Measurements from ENCODE around the gene TRIM10.
"Not testable (repeated sequence)": the region's sequence is repeated elsewhere in the genome, so short reads cannot be mapped to it uniquely, and the experiment has no call there.

Gene TRIM10

DNA sequence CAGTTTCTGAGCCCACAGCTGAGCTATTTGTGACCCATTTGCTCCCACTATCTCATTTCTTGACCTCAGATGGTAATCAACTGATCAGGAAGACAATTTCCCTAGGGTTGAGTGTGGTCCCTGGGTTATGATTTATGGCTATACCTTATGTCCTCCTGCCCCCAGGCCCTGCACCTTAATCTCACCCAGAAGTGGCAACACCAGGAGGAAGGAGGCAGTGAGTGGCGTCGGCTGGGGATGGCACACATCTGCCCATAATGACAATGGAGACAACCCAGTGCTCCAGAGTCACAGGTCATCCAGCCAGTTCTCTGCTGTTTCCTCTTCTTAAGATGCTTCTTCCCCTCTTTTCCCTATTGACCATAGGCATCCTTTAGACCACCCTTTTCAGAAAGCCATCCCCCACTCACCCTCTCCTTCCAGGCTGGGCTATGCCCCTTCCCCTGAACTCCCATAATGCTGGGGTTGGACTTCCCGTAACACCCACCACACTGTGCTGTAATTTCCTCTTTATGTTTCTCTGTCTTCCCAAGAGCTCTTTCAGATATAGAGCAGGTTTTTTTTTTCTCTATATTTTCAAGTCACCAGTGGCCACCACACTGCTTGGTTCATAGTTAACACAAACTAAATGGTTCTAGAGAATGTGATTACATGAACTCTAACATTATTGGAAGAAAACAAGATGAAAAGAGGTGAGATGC lies 8.0 kb downstream of the TRIM10 start:
- DNase-seq = no peak

- DNase-seq = no peak
These were observed 8.9 kb downstream of the TRIM10 start for GRCh38 chr6:30152016-30152673.

DNA sequence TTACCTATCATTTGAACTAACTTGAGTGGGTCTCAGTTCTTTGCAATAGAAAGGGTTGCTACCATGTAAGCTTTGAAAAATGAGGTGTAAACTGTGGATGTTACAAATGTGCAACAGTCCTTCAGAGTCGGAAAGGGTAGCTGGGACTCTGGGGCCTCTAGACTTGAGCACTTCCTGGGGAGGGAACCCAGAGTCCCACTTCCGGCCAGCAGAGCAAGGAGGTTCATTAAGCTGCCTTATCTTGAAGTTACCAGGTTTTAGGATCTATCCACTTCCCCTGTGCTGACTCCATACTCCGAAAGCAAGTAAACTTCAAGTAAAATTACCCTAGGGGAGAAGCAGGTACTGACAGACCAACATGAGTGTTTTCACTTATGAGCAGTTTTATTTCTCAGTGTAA lies 9.4 kb downstream of the TRIM10 start:
- DNase-seq = no peak

DNA sequence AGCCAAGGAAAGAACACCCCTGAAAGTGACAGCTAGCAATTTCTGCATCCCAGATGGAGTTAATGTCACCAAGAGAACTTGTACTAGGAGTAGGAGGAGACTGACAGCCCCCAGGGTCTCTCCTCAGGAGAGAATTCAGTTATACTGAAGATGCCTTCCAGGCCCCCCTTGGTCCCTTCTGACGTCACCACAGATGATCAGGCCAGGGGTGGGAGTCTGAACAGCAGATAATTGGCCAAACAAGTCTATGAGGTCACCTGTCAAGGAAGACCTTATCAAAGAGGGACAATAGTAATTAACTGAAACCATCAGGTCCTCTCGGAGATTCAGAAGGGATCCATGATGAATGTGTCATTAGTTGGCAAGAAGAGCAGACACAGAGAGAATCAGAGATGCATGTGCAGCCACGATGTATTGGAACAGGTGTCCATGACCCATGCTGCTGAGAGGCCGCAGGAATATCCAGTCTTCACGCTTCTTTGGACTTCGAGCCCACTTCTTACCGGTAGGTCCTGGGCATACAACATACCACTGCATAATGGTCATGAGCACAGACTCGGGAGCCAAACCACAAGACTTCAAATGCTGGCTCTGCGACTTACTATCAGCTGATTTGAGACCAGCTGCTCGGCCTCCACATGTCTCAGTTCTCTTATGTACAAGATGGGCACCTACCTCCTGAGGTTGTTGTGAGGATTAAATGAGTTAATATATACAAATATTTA lies 10.2 kb downstream of the TRIM10 start:
- DNase-seq = no peak

DNA sequence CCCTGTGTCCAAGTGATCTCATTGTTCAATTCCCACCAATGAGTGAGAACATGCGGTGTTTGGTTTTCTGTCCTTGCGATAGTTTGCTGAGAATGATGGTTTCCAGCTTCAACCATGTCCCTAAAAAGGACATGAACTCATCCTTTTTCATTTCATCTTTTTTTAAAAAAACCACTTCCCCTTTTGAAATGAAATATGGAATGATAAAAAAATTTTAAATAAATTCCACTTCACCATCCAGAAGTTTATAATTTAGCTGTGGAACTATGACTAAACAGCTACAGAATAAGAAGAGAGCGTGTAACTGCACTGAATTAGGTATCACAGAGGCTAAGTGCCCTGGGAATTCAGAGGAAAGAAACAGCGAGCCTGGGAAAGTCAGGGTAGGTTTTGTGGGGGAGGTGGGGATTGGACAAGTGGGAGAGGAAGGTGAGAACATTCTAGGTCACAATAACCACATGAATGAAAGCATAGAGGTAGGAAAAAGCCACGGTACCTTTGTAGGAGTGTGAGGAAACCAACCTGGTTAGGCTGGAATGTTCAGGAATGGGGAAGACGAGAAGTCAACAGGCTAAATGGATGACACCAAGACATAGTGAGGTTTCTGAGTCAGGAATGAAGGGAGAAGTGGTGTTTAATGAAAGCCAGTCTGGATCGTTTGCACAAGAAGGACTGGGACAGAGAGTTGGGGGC lies 11.0 kb downstream of the TRIM10 start:
- DNase-seq = no peak

- no peak for DNase-seq
These were observed 11.8 kb downstream of the TRIM10 start for GRCh38 chr6:30149234-30149633.

GRCh38 chr6:30147096-30147495 lies 13.9 kb downstream of the TRIM10 start:
- no peak for DNase-seq

- no peak for DNase-seq
These were observed 15.2 kb downstream of the TRIM10 start for GRCh38 chr6:30145818-30146217.

DNA sequence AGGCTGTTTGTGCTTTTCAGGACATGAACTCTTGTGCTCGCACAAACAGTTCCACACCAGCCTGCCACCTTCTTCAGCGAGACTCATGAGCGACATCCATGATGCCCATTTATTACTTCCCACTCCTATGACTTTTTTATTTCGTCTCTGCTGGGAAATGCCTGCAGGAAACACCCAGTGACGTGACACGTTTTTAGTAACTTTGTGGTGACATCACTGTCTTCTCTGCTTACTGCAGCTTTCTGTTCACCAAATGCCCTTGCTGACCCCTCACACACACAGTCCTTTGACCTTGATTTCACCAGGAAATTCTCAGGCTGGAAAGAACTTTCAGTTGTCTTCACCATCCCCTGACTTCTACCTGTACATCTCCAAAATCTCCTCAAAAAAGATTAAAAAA lies 16.2 kb downstream of the TRIM10 start:
- no peak for DNase-seq

- no peak for DNase-seq
These were observed 17.2 kb downstream of the TRIM10 start for GRCh38 chr6:30143780-30144179.

GRCh38 chr6:30142665-30143064 lies 18.3 kb downstream of the TRIM10 start:
- DNase-seq = no peak

DNA sequence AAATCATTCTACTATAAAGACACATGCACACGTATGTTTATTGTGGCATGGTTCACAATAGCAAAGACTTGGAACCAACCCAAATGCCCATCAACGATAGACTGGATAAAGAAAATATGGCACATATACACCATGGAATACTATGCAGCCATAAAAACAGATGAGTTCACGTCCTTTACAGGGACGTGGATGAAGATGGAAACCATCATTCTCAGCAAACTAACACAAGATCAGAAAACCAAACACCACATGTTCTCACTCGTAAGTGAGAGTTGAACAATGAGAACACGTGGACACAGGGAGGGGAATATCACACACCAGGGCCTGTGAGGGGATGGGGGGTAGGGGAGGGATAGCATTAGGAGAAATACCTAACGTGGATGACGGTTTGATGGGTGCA lies 20.8 kb downstream of the TRIM10 start:
- DNase-seq = not testable (repeated sequence)

DNA sequence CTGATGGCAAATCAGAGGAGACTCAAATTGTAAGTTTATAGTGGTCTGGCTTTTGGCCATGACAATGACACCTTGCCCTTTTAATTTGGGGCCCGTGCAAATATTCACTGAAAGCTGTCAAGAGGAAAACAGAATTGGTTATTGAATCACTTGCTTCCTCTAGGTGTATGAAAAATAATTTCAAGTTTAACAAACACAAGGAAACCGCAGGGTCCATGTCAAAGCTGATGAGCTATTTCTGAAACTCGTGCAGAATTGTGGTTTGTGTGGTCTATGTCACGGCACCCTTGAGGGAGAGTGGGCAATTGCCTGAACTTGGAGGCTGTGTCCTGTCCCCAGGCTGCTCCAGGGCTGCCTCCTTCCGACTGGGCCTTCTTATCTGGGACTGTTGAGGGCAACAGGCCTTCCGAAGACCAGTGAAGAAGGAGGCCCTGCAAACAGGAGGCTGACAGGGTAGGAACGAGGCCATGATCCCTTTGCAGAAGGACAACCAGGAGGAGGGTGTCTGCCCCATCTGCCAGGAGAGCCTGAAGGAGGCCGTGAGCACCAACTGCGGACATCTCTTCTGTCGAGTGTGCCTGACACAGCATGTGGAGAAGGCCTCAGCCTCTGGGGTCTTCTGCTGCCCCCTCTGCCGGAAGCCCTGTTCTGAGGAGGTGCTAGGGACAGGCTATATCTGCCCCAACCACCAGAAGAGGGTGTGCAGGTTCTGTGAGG lies 24.3 kb downstream of the TRIM10 start:
- DNase-seq = no peak

DNA sequence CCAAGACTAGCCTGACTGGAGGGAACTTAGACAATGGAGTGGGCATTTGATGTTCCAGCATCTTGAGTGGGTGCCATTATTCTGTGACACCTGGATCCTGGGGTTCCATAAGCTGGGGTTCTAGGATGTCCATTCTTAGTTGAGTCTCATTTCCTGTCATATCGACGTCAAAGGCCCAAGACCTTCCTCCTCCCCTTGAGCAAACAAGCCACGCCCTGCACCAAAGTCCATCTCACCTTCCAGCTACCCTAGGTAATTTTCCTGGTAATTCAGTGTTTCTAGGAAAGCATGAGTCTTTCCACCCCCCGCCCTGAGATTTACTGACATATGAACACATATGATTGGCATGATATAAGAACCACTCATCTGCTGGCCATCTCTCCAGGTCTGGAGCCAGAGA lies 25.3 kb downstream of the TRIM10 start, which contains the start of gene TRIM40:
TRIM40 (plus strand) TSS at position 384 of the 400 bp plus-strand sequence. CDS start 897 bp downstream, outside the sequence.
- no peak for DNase-seq

GRCh38 chr6:30135147-30135546 lies 25.9 kb downstream of the TRIM10 start:
- no peak for DNase-seq

DNA sequence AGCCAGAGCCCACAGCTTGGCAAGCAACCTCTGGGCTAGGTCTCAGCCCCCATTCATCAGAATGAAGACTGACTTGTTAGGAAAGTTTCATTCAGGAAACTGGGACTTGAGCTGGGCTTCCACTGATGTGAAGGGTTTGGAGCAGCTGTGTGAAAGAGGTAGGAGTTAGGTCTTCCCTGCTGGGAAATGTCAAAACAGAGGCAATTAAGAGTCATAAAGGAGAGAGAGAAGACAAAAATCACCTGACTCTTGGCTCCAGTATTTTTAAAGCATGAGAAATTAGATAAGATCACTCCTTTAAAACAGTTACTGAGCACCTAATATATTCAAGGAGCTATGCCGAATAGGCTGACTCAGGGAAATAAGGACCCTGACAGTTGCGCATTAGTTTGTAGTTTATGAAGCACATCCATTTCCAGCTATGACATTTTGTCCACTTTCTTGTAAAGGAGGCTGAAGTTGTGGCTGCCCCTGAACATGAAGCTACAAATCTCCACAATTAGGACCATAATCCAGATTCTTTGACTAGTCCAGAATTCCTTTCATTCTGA lies 29.0 kb downstream of the TRIM10 start:
- no peak for DNase-seq

DNA sequence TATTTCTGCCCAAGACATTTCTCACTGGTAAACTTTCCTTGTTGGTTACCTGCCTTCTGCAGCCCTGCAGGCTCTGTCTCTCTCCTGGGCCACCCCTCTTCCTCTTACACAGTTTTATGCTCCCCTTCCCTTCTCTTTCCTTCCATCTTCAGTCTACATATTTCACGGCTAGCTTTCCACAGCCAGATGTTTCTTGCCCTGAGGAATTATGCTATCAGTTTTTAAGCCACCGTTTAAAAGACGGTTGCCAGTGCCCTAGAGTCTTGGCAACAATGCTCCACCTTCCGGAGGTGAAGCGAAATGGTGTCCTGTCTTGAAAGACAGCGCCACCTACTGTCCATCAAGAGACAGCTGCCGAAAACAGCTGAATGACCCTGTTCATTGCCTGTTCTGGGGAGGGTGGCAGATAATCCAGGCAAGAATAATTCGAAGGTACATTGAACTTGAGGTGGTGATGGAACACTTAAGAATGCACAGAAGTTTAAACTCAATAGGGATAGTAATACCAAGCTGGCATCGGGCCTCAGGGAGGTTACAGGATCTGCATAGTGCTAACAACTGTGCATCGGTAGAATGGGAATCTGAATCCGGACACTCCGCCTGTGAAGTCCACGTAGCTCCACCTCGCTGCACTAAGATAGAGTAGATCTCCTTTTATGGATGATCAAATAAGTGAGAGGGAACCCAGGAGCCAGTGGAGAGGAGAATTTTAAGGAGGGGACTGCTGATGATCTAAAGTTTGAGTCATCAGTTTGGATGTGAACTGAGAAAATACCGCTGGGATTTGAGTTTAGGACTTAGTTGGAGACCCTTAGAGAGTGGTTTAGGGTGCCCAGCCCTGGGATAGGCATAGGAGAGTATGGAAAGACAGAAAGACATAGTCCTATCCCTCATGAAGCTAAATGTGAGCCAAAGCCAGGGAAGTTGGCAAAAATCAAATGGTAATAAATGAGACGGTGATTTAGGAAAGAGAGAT lies 29.8 kb downstream of the TRIM10 start:
- peak; percentile 71 for DNase-seq

GRCh38 chr6:30130179-30130679 lies 30.8 kb downstream of the TRIM10 start:
- DNase-seq = no peak

DNA sequence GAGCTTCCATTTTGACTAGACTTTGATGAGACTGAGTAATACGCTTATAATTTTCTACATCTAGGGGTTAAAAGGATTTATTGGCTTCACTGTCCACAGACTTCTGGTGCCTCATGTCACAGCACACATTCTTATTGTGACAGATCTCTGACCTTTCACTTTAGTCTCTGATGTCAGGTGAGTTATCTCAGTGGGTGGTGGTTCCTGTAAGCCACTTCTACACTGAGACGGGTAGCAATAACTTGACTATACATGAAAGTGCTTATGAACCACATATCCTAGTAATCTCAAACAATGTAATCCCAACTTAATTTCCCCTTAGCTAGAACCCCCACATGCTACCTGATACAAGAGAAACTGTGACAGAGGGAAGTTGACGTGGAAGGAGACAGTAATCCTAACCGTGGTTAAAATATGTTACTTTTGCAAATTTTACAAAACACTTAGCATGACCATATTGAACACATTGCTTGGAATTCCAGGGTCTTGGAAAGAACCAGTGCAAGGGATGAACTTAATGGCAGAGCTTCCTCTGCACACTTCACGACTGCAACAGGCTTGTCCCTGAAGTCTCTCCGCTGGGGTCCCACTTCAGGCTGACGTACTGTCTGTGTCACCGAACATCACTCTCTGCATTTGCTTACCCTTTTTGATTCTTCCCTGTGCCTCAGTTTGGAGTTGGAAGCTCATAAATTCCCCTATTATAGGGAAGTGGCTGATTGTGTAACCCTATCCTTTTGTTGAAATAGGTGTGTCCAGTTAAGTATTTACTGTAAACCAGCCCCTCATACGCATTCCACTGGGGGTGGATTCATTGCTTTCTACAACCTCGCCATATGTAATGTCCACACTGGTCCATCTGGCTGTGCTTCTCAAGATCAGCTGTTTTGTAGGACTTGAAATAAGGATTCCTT lies 31.5 kb downstream of the TRIM10 start:
- no peak for DNase-seq
